ENCODE data around the gene TBCCD1. TPM values are rescaled to one million over a fixed set of nuclear protein-coding genes. Genes with fewer than 3 reads are reported as not detected.

Gene TBCCD1
- total and polyA plus RNA-seq, 2 donors (not counting 3 experiments of a cell fraction or from before 2014, with no cell fraction given), result 16.5 to 16.6 TPM

GRCh38 chr3:186594591-186595113, 27.5 kb upstream of the TBCCD1 start:
- CTCF ChIA-PET, result interaction anchor here (1.5 kb wide), 1 partner anchor 20 kb away, joined by 4 read pairs; no protein-coding TSS in a partner anchor
- FAIRE-seq, result no peak
- dilution Hi-C loops (cut with MboI; ENCODE audit: extremely low pct_ligation_motif_present, low sequenced_read_pairs), result no loop called here
- POLR2A ChIA-PET, result no interaction called here
- intact Hi-C loops (cut with micrococcal nuclease), result no loop called here
- no peak overlapping the region for H2AFZ ChIP-seq (ENCODE audit: low read depth, low read length)
- H3K27me3 ChIP-seq (ENCODE audit: control insufficient read depth in 2 of 2, insufficient read depth in 2 of 2, low read length in 2 of 2), result no peaks in the 10 kb centered on the region
- no peak overlapping the region for H3K4me2 ChIP-seq (ENCODE audit: insufficient read depth, low read length)
- no peak for TF ChIP-seq MYC (IDR thresholded peaks at IDR 0.05; ENCODE audit: low read depth, low read length)
- TF ChIP-seq POLR2A (IDR thresholded peaks at IDR 0.05; ENCODE audit: low read depth, low read length), result no peak
- TF ChIP-seq GATA2 (IDR thresholded peaks at IDR 0.05; ENCODE audit: insufficient read depth, insufficient read length, low read depth, low read length), result no peak
- no peak for TF ChIP-seq FOS (IDR thresholded peaks at IDR 0.05; ENCODE audit: borderline replicate concordance, insufficient read depth, low read length)
- TF ChIP-seq CTCF (IDR thresholded peaks at IDR 0.05; ENCODE audit: extremely low read depth in 1 of 2, insufficient read depth in 1 of 2, low read depth in 1 of 2, low read length in 2 of 2), result no peak
- no peak for TF ChIP-seq MAX (IDR thresholded peaks at IDR 0.05; ENCODE audit: insufficient read depth, insufficient read length)
- no peak for TF ChIP-seq POLR2AphosphoS5 (IDR thresholded peaks at IDR 0.05; ENCODE audit: insufficient read depth, low read depth, low read length)
- no peak for TF ChIP-seq EZH2 (IDR thresholded peaks at IDR 0.05; ENCODE audit: borderline replicate concordance, low read depth, low read length, severe bottlenecking)
- no peak for TF ChIP-seq JUN (IDR thresholded peaks at IDR 0.05; ENCODE audit: borderline replicate concordance, insufficient read depth, insufficient read length, low read depth)
- no peaks in the 10 kb centered on the region for H4K20me1 ChIP-seq (replicated peaks; ENCODE audit: control insufficient read depth, extremely low read depth, insufficient read depth, low read length)
- no peaks in the 10 kb centered on the region for H3K4me1 ChIP-seq (ENCODE audit: control insufficient read depth, extremely low read depth, insufficient read depth, low read length)
- DNase-seq (ENCODE audit: low read depth, low spot score), result no peak
- BruUV-seq (replicated peaks), result no TSS peak
- no peaks in the 10 kb centered on the region for H3K79me2 ChIP-seq (ENCODE audit: control insufficient read depth, insufficient read depth, low read length)
- H3K9ac ChIP-seq (replicated peaks; ENCODE audit: extremely low read depth, insufficient read depth, low read length), result no peak overlapping the region
- no peaks in the 10 kb centered on the region for H3K9me3 ChIP-seq (replicated peaks; ENCODE audit: control insufficient read depth, insufficient read depth, low read length)
- H3K36me3 ChIP-seq (ENCODE audit: control insufficient read depth in 2 of 2, extremely low read depth in 1 of 2, insufficient read depth in 2 of 2, low read length in 2 of 2), result no peaks in the 10 kb centered on the region
- H3K9me1 ChIP-seq (replicated peaks; ENCODE audit: control insufficient read depth, extremely low read depth, insufficient read depth, low read length), result no peaks in the 10 kb centered on the region
- no peak overlapping the region for H3K4me3 ChIP-seq (replicated peaks in 1 of 3; ENCODE audit: insufficient read depth in 1 of 3, low read depth in 1 of 3, low read length in 3 of 3)
- no peak overlapping the region for H3K27ac ChIP-seq (ENCODE audit: insufficient read depth, low read depth, low read length)
